MM.1S (cell line): ENCODE measurements around the gene SYCN.

Source experiments
- DNase-seq: peaks from one replicate; pipeline ENCODE4 v3.0.0-alpha.2; 2015
- H2AFZ ChIP-seq: fragments of 300-600 bp; sonication (generic); 2 replicates; pipeline ENCODE4 v1.6.0; 2016; ENCODE audit warnings: antibody characterized with exemption, low read length
- H3F3A ChIP-seq: fragments of 300-600 bp; sonication (generic); 2 replicates; pipeline ENCODE4 v1.6.1; 2016; ENCODE audit warnings: mild to moderate bottlenecking, antibody characterized with exemption, low read length, moderate library complexity, mixed read lengths; ENCODE audit not compliant: insufficient read depth
- H3K27ac ChIP-seq: fragments of 300-600 bp; sonication (generic); 2 replicates; pipeline ENCODE4 v1.5.1; 2016; ENCODE audit warnings: mild to moderate bottlenecking, low read length
- H3K27me3 ChIP-seq: fragments of 300-600 bp; sonication (generic); replicated peaks from 2 replicates; pipeline ENCODE4 v1.6.0; 2016; ENCODE audit warnings: low read length; ENCODE audit not compliant: insufficient read depth
- H3K36me3 ChIP-seq: fragments of 300-600 bp; sonication (generic); replicated peaks from 2 replicates; pipeline ENCODE4 v1.6.1; 2016; ENCODE audit warnings: mild to moderate bottlenecking, low read length, mixed read lengths; ENCODE audit not compliant: insufficient read depth
- H3K4me1 ChIP-seq: fragments of 300-600 bp; sonication (generic); 2 replicates; pipeline ENCODE4 v1.6.1; 2016; ENCODE audit warnings: low read length, mixed read lengths
- H3K4me2 ChIP-seq: fragments of 300-600 bp; sonication (generic); 2 replicates; pipeline ENCODE4 v1.6.0; 2016; ENCODE audit warnings: low read depth, low read length
- H3K4me3 ChIP-seq: fragments of 300-600 bp; sonication (generic); 2 replicates; pipeline ENCODE4 v1.5.1; 2016; ENCODE audit warnings: low read length, mixed read lengths
- H3K79me2 ChIP-seq: fragments of 300-600 bp; sonication (generic); 2 replicates; pipeline ENCODE4 v1.6.1; 2016; ENCODE audit warnings: mixed run types, low read length, mixed read lengths
- H3K9ac ChIP-seq: fragments of 300-600 bp; sonication (generic); 2 replicates; pipeline ENCODE4 v1.6.1; 2016; ENCODE audit warnings: low read length, mixed read lengths
- H3K9me2 ChIP-seq: fragments of 300-600 bp; sonication (generic); replicated peaks from 2 replicates; pipeline ENCODE4 v1.6.1; 2016; ENCODE audit warnings: mild to moderate bottlenecking, low read length, mixed read lengths; ENCODE audit not compliant: insufficient read depth
- H3K9me3 ChIP-seq: fragments of 300-600 bp; sonication (generic); replicated peaks from 2 replicates; pipeline ENCODE4 v1.6.1; 2016; ENCODE audit warnings: mild to moderate bottlenecking, low read length, mixed read lengths; ENCODE audit not compliant: insufficient read depth
- H4K20me1 ChIP-seq: fragments of 300-600 bp; sonication (generic); 2 replicates; pipeline ENCODE4 v1.6.1; 2016; ENCODE audit warnings: mild to moderate bottlenecking, low read length, moderate library complexity, mixed read lengths; ENCODE audit not compliant: insufficient read depth
- EZH2 ChIP-seq: fragments of 300-600 bp; sonication (generic); optimal IDR thresholded peaks from 2 replicates; pipeline ENCODE3; 2017; ENCODE audit warnings: low read depth, mild to moderate bottlenecking, antibody characterized with exemption, low read length, mixed read lengths
- EZH2phosphoT487 ChIP-seq: fragments of 300-600 bp; sonication (generic); IDR thresholded peaks from 2 replicates; pipeline ENCODE4 v1.6.1; 2018; ENCODE audit warnings: antibody characterized with exemption, low read length
- TF ChIP-seq, protein P1 (sequence below): fragments of 300-600 bp; sonication (generic); IDR thresholded peaks from 2 replicates; pipeline ENCODE4 v1.5.1; 2016; ENCODE audit warnings: antibody characterized with exemption, low read length, mixed read lengths

The SYCN gene

DNA sequence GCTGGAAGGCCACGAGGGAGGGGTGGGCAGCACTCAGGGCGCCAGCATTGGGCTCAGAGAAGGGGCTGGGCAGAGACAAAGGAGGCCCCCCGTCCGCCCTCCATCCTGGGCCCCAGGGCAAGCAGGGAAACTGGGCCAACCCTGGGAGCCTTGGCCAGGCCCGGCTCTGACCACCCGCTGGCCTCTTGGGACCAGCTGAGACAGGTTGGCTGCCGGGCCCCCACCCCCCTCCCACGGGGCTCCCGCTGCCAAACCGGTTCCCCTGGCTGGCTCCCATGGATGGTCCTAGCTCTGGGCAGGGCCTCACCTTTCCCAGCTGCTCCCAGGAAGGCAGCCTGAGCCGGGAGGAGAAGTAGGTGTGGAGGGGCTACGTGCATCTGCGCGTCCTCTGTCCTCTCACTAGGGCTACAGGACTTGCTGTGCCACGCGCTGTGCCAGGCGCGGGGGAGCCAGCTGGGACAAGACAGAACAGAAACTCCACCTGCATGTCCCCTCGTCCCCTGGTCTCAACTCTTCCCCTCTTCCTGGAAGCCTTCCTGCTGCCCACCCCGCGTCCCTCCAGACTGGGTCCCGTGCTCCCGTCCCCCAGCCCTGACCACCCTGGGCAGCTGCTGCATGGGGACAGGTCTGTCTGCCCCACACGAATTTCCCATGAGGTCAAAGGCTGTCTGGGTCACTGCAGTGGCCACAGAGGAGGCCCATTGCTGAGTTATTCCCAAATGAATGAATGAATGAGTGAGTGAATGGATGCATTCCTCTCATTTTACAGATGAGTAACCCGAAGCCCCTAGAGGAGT is 36.4 kb downstream of the SYCN start:
- no peak overlapping the region for H3K4me2 ChIP-seq
- H3K27ac ChIP-seq = no peak overlapping the region
- H3K79me2 ChIP-seq = no peaks in the 10 kb centered on the region
- H2AFZ ChIP-seq = no peak overlapping the region
- no peak overlapping the region for H3K4me3 ChIP-seq
- no peak overlapping the region for H3K9ac ChIP-seq
- no peaks in the 10 kb centered on the region for H3K9me3 ChIP-seq
- no peaks in the 10 kb centered on the region for H3F3A ChIP-seq
- no peak for TF ChIP-seq EZH2phosphoT487
- TF ChIP-seq, protein P1, sequence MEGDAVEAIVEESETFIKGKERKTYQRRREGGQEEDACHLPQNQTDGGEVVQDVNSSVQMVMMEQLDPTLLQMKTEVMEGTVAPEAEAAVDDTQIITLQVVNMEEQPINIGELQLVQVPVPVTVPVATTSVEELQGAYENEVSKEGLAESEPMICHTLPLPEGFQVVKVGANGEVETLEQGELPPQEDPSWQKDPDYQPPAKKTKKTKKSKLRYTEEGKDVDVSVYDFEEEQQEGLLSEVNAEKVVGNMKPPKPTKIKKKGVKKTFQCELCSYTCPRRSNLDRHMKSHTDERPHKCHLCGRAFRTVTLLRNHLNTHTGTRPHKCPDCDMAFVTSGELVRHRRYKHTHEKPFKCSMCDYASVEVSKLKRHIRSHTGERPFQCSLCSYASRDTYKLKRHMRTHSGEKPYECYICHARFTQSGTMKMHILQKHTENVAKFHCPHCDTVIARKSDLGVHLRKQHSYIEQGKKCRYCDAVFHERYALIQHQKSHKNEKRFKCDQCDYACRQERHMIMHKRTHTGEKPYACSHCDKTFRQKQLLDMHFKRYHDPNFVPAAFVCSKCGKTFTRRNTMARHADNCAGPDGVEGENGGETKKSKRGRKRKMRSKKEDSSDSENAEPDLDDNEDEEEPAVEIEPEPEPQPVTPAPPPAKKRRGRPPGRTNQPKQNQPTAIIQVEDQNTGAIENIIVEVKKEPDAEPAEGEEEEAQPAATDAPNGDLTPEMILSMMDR = no peak
- TF ChIP-seq EZH2 = no peak
- H3K9me2 ChIP-seq = no peaks in the 10 kb centered on the region
- no peaks in the 10 kb centered on the region for H3K4me1 ChIP-seq
- no peak for DNase-seq
- H4K20me1 ChIP-seq = no peaks in the 10 kb centered on the region
- no peaks in the 10 kb centered on the region for H3K36me3 ChIP-seq
- no peaks in the 10 kb centered on the region for H3K27me3 ChIP-seq

DNA sequence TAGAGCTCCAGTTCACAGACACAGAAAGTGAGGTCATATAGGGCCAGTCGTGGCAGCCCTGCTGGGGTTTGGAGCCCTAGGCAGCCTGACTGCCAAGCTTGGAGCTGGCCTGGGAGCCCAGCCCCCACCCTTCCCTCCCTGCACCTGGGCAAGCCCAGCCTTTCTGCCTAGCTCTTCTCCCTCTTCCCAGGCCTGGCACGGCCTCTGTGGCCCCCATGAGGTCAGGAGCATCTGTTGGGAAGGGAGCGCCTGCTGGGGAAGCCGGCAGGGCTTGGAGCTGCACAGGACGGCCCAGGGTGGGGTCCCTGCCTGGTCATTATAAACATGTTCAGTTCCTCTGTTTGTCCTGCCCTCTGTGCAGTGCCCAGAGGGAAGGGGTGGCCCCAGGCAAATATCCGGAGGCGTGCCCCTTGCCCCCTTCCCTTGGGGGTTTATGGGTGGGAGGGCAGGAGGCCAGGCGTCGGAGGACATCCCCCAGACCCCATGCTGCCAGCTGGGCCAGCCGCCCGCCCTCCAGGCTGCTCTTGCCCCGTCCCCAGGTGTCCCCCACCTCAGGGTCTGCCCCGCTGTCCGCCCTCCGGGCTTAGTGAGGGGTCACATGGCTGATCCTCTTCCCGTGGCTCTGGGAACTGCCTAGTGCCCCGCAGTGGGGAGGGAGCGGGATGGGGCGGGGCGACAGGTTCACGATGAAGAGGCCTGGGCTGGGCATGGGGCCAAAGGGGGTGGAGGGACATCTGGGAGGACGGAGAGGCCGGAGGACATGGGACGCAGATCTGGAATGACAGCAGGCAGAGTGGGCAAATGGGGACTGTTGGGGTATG is 37.3 kb downstream of the SYCN start:
- Histone ChIP-seq H3K79me2 (no peaks in the 10 kb centered on the region), H3F3A (no peaks in the 10 kb centered on the region), H4K20me1 (no peaks in the 10 kb centered on the region), H3K9ac (no peak overlapping the region), H3K9me3 (no peaks in the 10 kb centered on the region), H3K4me3 (no peak overlapping the region), H3K27ac (no peak overlapping the region), H3K36me3 (no peaks in the 10 kb centered on the region), H3K27me3 (no peaks in the 10 kb centered on the region), H3K4me2 (no peak overlapping the region), H3K9me2 (no peaks in the 10 kb centered on the region), H2AFZ (no peak overlapping the region), H3K4me1 (no peaks in the 10 kb centered on the region)
- DNase-seq = no peak
- TF ChIP-seq EZH2phosphoT487 = no peak
- TF ChIP-seq, protein P1 = no peak
- TF ChIP-seq EZH2 = no peak

DNA sequence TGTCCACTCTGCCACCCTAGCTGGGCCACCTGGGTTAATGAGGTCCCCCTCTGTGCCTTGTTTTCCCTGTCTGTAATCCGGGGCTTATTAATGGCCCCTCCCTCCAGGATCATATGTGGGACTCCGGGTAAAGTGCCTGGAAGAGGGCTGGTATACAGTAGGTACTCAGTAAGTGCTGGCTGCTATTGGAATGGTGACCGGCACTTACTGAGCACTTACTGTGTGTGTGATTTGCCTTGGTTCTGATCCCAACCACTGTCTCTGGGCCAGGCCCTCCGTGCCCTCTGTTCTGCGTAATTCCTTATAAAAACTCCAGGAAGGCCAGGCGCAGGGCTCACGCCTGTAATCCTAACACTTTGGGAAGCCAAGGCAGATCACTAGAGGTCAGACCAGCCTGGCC is 38.2 kb downstream of the SYCN start:
- H3K36me3 ChIP-seq = no peaks in the 10 kb centered on the region
- no peak overlapping the region for H3K4me2 ChIP-seq
- TF ChIP-seq, protein P1 = no peak
- TF ChIP-seq EZH2 = no peak
- TF ChIP-seq EZH2phosphoT487 = no peak
- H3K9ac ChIP-seq = no peak overlapping the region
- H3K4me1 ChIP-seq = no peaks in the 10 kb centered on the region
- no peaks in the 10 kb centered on the region for H3K79me2 ChIP-seq
- no peak overlapping the region for H3K27ac ChIP-seq
- DNase-seq = no peak
- no peaks in the 10 kb centered on the region for H3K9me3 ChIP-seq
- H4K20me1 ChIP-seq = no peaks in the 10 kb centered on the region
- no peaks in the 10 kb centered on the region for H3F3A ChIP-seq
- H2AFZ ChIP-seq = no peak overlapping the region
- no peaks in the 10 kb centered on the region for H3K9me2 ChIP-seq
- no peaks in the 10 kb centered on the region for H3K27me3 ChIP-seq
- H3K4me3 ChIP-seq = no peak overlapping the region
